Bladder microvascular endothelial cell (primary cell): ENCODE data around the gene ZNF418. TPM values are rescaled to one million over a fixed set of nuclear protein-coding genes. Genes with fewer than 3 reads are reported as not detected.

Experiments used
- total RNA-seq: library from RNA; depleted of rRNA; stranded (reverse); fragments of >200 nt; gene quantifications from 2 replicates; pipeline ENCODE4 v1.2.3, GENCODE V29; 2014

ZNF418 gene
- total RNA-seq = 1.9 and 6.7 TPM in 2 replicates

DNA sequence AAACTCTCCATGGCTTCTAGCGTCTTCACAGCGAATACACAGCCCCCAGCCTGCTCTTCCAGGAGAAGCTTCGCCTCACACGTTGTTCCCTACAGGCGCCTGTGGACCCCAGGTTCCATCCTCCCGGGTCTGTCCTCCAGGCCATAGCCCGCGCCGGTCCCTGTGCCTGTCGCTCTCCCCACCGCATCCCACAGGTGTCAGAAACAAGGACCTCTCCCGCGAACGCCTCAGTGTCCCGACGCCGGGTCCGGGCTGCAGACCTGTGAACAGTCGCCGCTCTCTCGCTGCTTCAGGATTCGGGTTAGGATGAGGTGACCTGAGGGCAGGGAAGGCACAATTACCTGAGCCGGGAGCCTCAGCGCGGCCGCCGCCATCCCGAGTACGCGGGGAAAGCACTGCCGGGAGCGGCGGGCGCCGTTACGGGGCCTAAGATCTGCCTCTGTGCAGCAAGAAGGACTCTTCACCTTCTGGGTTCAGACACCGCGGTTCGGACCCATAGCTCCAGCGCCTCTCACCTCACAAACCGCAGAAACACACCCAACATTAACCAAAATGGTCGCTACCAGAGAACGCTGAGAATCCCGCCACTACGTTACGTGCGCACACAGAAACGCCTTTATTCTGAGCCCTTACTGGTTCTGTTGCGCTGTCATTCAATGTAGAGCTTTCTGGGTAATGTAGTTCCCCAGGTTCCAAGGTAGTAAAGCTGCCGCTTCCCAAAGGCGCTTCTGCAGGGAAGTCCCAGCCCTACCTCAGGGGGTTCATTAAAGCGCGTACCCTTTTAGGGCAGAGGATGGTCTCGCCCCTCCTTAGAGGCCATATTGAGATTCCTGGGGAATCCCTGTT, at the start of gene ZNF418:
TSS of gene ZNF418 (minus strand) at position 583 of the 846 bp plus-strand sequence. CDS start 1,580 bp downstream, outside the sequence.

GRCh38 chr19:57974434-57974833, 39.2 kb upstream of the ZNF418 start, which contains the start of gene C19orf18:
C19orf18 (minus strand) TSS chr19:57974534; CDS start chr19:57974432, 102 bp downstream.

GRCh38 chr19:57947419-57948134, 12.4 kb upstream of the ZNF418 start, which contains the start of gene ZNF256:
ZNF256 (minus strand) TSS chr19:57947706; CDS start chr19:57947474, 232 bp downstream.

GRCh38 chr19:57916168-57916995, 18.8 kb downstream of the ZNF418 start, which contains the start of gene ZNF417:
ZNF417 (minus strand) TSS chr19:57916592; CDS start chr19:57916411, 181 bp downstream.

DNA sequence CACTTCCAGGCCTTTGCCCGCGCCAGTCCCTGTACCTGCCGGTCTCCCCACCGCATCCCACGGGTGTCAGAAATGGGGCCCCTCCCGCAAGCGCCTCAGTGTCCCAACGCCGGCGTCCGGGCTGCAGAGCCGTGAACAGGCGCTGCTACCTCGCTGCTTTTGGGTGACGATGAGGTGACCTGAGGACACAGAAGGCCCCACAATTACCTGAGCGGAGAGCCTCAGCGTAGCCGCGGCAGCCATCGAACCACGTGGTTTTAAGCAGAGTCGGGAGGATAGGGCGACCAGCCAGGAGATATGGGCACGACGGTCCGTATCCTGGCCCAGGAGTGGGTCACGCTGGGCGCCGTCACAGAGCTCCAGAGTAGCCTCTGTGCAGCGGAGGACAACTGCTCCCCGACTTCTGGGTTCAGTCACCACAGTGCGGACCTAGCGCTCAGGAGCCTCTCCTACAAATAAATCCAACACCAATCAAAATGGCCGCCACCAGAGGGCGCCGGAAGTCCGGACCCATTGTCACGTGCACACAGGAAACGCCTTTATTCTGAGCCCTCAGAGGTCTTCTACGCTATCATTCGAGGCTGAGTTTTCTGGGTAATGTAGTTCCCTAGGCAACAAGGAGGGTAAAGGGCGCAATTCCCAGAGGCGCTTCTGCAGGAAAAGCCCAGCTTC, 46.5 kb downstream of the ZNF418 start, which contains the start of gene ZNF814:
TSS of gene ZNF814 (minus strand) at position 478 of the 672 bp plus-strand sequence. CDS start at position 243, 235 bp downstream.

Other genes with a start within 250 kb of the ZNF418 start
- 1.3 and 1.4 TPM in 2 replicates for gene ZNF154, start 226.2 kb downstream of the ZNF418 start, total RNA-seq
- gene ZNF671, start 207.8 kb downstream of the ZNF418 start, total RNA-seq = 5.7 and 6.7 TPM in 2 replicates
- gene ZNF776, start 188.6 kb downstream of the ZNF418 start, total RNA-seq = 8.7 and 14.7 TPM in 2 replicates
- gene ZNF586, start 165.7 kb downstream of the ZNF418 start, total RNA-seq = 9.6 and 20.1 TPM in 2 replicates
- 3.9 and 7.9 TPM in 2 replicates for gene ZNF552, start 120.5 kb downstream of the ZNF418 start, total RNA-seq
- gene ZNF587B, start 105.1 kb downstream of the ZNF418 start, total RNA-seq = 8.6 and 20.8 TPM in 2 replicates
- gene ZNF587, start 85.5 kb downstream of the ZNF418 start, total RNA-seq = 12.5 and 32.9 TPM in 2 replicates
- gene ZNF814, start 46.4 kb downstream of the ZNF418 start, total RNA-seq = 2.6 and 4.7 TPM in 2 replicates
- gene ZNF417, start 18.8 kb downstream of the ZNF418 start, total RNA-seq = 7.1 and 22.4 TPM in 2 replicates
- 4.0 and 5.5 TPM in 2 replicates for gene ZNF256, start 12.3 kb upstream of the ZNF418 start, total RNA-seq
- 0.16 and 0.25 TPM in 2 replicates for gene C19orf18, start 39.1 kb upstream of the ZNF418 start, total RNA-seq
- gene ZNF606, start 67.4 kb upstream of the ZNF418 start, total RNA-seq = 5.7 and 11.6 TPM in 2 replicates
- gene ZSCAN1, start 98.6 kb upstream of the ZNF418 start, total RNA-seq = 0.16 and 0.25 TPM in 2 replicates
- 0.97 and 2.6 TPM in 2 replicates for gene ZNF135, start 123.9 kb upstream of the ZNF418 start, total RNA-seq
- gene ZSCAN18, start 162.8 kb upstream of the ZNF418 start, total RNA-seq = 15.2 and 19.6 TPM in 2 replicates
- gene ZNF329, start 215.4 kb upstream of the ZNF418 start, total RNA-seq = 6.5 and 11.3 TPM in 2 replicates
- 14.7 and 21.0 TPM in 2 replicates for gene ZNF274, start 247.7 kb upstream of the ZNF418 start, total RNA-seq